Muscle layer of duodenum (tissue), 2 donors: ENCODE data around the gene KATNAL1.
"Not testable (repeated sequence)": the region's sequence is repeated elsewhere in the genome, so short reads cannot be mapped to it uniquely, and the experiment has no call there.

Source experiments
- H3K27ac ChIP-seq: one replicate; pipeline ENCODE4 v1.7.0; 2013; ENCODE audit warnings: mild to moderate bottlenecking, low read length
- H3K27me3 ChIP-seq: one replicate; pipeline ENCODE4 v1.7.0; 2013; ENCODE audit warnings: low read depth, mild to moderate bottlenecking, control low read depth, low read length
- H3K36me3 ChIP-seq, 2 donors: one replicate each; pipeline ENCODE4 v1.7.0; 2013; ENCODE audit warnings: low read length in 2 of 2, control low read depth in 1 of 2, mild to moderate bottlenecking in 1 of 2; ENCODE audit not compliant: insufficient read depth in 2 of 2, control insufficient read depth in 1 of 2
- H3K4me1 ChIP-seq, 2 donors: one replicate each; pipeline ENCODE4 v1.7.0; 2013; ENCODE audit warnings: low read length in 2 of 2, mild to moderate bottlenecking in 2 of 2, control low read depth in 1 of 2, moderate library complexity in 1 of 2; ENCODE audit not compliant: insufficient read depth in 2 of 2, control insufficient read depth in 1 of 2
- H3K4me3 ChIP-seq, 2 donors: one replicate each; pipeline ENCODE4 v1.7.0; 2013; ENCODE audit warnings: low read length in 2 of 2, low read depth in 1 of 2, mild to moderate bottlenecking in 1 of 2
- H3K9me3 ChIP-seq, 2 donors: one replicate each; pipeline ENCODE4 v1.7.0; 2013; ENCODE audit warnings: low read length in 2 of 2, control low read depth in 1 of 2, mild to moderate bottlenecking in 1 of 2; ENCODE audit not compliant: control insufficient read depth in 1 of 2
- donor health status: healthy.

KATNAL1 gene

GRCh38 chr13:30289533-30289932 is 17.8 kb downstream of the KATNAL1 start:
- H3K27me3 ChIP-seq, result no peaks in the 10 kb centered on the region
- no peaks in the 10 kb centered on the region for H3K36me3 ChIP-seq
- peaks cover 0 to 17% of the 10 kb centered on the region in 2 donors for H3K4me1 ChIP-seq
- H3K4me3 ChIP-seq, result no peak overlapping the region
- H3K27ac ChIP-seq, result no peak overlapping the region
- H3K9me3 ChIP-seq, result no peaks in the 10 kb centered on the region

- H3K27me3 ChIP-seq, H3K36me3 ChIP-seq, H3K9me3 ChIP-seq, H3K27ac ChIP-seq, H3K4me3 ChIP-seq: not testable (repeated sequence)
- H3K4me1 ChIP-seq, result peaks cover 0 to 17% of the 10 kb centered on the region in 2 donors
Measured at GRCh38 chr13:30286059-30286458, 21.3 kb downstream of the KATNAL1 start.

- no peaks in the 10 kb centered on the region for H3K27me3 ChIP-seq
- no peaks in the 10 kb centered on the region for H3K36me3 ChIP-seq
- H3K9me3 ChIP-seq, result no peaks in the 10 kb centered on the region
- no peak overlapping the region for H3K27ac ChIP-seq
- no peak overlapping the region for H3K4me3 ChIP-seq
- peaks cover 0 to 5% of the 10 kb centered on the region in 2 donors for H3K4me1 ChIP-seq
Measured at GRCh38 chr13:30276178-30276577, 31.2 kb downstream of the KATNAL1 start.

- H3K4me1 ChIP-seq, result peaks cover 0 to 5% of the 10 kb centered on the region in 2 donors
- no peaks in the 10 kb centered on the region for H3K36me3 ChIP-seq
- no peaks in the 10 kb centered on the region for H3K9me3 ChIP-seq
- no peaks in the 10 kb centered on the region for H3K27me3 ChIP-seq
- H3K27ac ChIP-seq, result no peak overlapping the region
- H3K4me3 ChIP-seq, result no peak overlapping the region
Measured at GRCh38 chr13:30274083-30274482, 33.3 kb downstream of the KATNAL1 start.

GRCh38 chr13:30270035-30270434 is 37.3 kb downstream of the KATNAL1 start:
- not testable (repeated sequence) for H3K4me3 ChIP-seq, H3K27me3 ChIP-seq, H3K36me3 ChIP-seq, H3K4me1 ChIP-seq, H3K9me3 ChIP-seq, H3K27ac ChIP-seq

- H3K4me1 ChIP-seq, result peaks cover 0 to 5% of the 10 kb centered on the region in 2 donors
- no peaks in the 10 kb centered on the region for H3K36me3 ChIP-seq
- no peaks in the 10 kb centered on the region for H3K9me3 ChIP-seq
- no peaks in the 10 kb centered on the region for H3K27me3 ChIP-seq
- H3K27ac ChIP-seq, result no peak overlapping the region
- no peak overlapping the region for H3K4me3 ChIP-seq
Measured at GRCh38 chr13:30268673-30269072, 38.7 kb downstream of the KATNAL1 start.

GRCh38 chr13:30266756-30267155 is 40.6 kb downstream of the KATNAL1 start:
- Histone ChIP-seq H3K9me3 (no peaks in the 10 kb centered on the region), H3K27ac (no peak overlapping the region), H3K36me3 (no peaks in the 10 kb centered on the region), H3K4me1 (no peaks in the 10 kb centered on the region), H3K4me3 (no peak overlapping the region), H3K27me3 (no peaks in the 10 kb centered on the region)

- H3K4me3 ChIP-seq, H3K4me1 ChIP-seq, H3K9me3 ChIP-seq, H3K27me3 ChIP-seq, H3K27ac ChIP-seq, H3K36me3 ChIP-seq: not testable (repeated sequence)
Measured at GRCh38 chr13:30259149-30259733, 48.1 kb downstream of the KATNAL1 start.

GRCh38 chr13:30257468-30258099 is 49.8 kb downstream of the KATNAL1 start:
- no peak overlapping the region for H3K4me3 ChIP-seq
- no peak overlapping the region for H3K27ac ChIP-seq

GRCh38 chr13:30256713-30257467 is 50.5 kb downstream of the KATNAL1 start:
- Histone ChIP-seq H3K27me3 (no peaks in the 10 kb centered on the region), H3K9me3 (no peaks in the 10 kb centered on the region), H3K4me3 (no peak overlapping the region), H3K27ac (no peak overlapping the region), H3K36me3 (no peaks in the 10 kb centered on the region), H3K4me1 (peaks cover 8 to 9% of the 10 kb centered on the region in 2 donors)

More at GRCh38 chr13:30257468-30258099, 49.8 kb downstream of the KATNAL1 start:
- Histone ChIP-seq H3K9me3 (no peaks in the 10 kb centered on the region), H3K36me3 (no peaks in the 10 kb centered on the region), H3K4me1 (peaks cover 8 to 9% of the 10 kb centered on the region in 2 donors), H3K27me3 (no peaks in the 10 kb centered on the region)

- H3K27ac ChIP-seq, result no peak overlapping the region
- H3K27me3 ChIP-seq, result no peaks in the 10 kb centered on the region
- H3K36me3 ChIP-seq, result no peaks in the 10 kb centered on the region
- no peak overlapping the region for H3K4me3 ChIP-seq
- no peaks in the 10 kb centered on the region for H3K9me3 ChIP-seq
- peaks cover 8 to 9% of the 10 kb centered on the region in 2 donors for H3K4me1 ChIP-seq
Measured at GRCh38 chr13:30255696-30256095, 51.7 kb downstream of the KATNAL1 start.
